Measurements from ENCODE around the gene MGA.

The MGA gene

GRCh38 chr15:41814534-41814933, 154.3 kb downstream of the MGA start:
- no peak for DNase-seq (ENCODE audit: low read depth)

GRCh38 chr15:41816788-41817187, 156.6 kb downstream of the MGA start:
- no peak for DNase-seq (ENCODE audit: low read depth)
- TF ChIP-seq CTCF (IDR thresholded peaks at IDR 0.05; ENCODE audit: low read depth, low read length, missing control alignments): no peak
- no peak overlapping the region for H3K4me3 ChIP-seq (ENCODE audit: low read depth, low read length)

More at GRCh38 chr15:41814534-41814933, 154.3 kb downstream of the MGA start:
- TF ChIP-seq CTCF (IDR thresholded peaks at IDR 0.05; ENCODE audit: low read depth, low read length, missing control alignments): no peak
- no peak overlapping the region for H3K4me3 ChIP-seq (ENCODE audit: low read depth, low read length)

- TF ChIP-seq CTCF (IDR thresholded peaks at IDR 0.05; ENCODE audit: low read depth, low read length, missing control alignments): no peak
- DNase-seq (ENCODE audit: low read depth): no peak
- H3K4me3 ChIP-seq (ENCODE audit: low read depth, low read length): no peak overlapping the region
Measured at GRCh38 chr15:41817327-41817726, 157.1 kb downstream of the MGA start.

- no peak for TF ChIP-seq CTCF (IDR thresholded peaks at IDR 0.05; ENCODE audit: low read depth, low read length, missing control alignments)
- H3K4me3 ChIP-seq (ENCODE audit: low read depth, low read length): no peak overlapping the region
- DNase-seq (ENCODE audit: low read depth): no peak
Measured at GRCh38 chr15:41817781-41818180, 157.6 kb downstream of the MGA start.

- H3K4me3 ChIP-seq (ENCODE audit: low read depth, low read length): no peak overlapping the region
- DNase-seq (ENCODE audit: low read depth): no peak
- no peak for TF ChIP-seq CTCF (IDR thresholded peaks at IDR 0.05; ENCODE audit: low read depth, low read length, missing control alignments)
Measured at GRCh38 chr15:41819455-41820050, 159.3 kb downstream of the MGA start.

- no peak for DNase-seq (ENCODE audit: low read depth)
- no peak for TF ChIP-seq CTCF (IDR thresholded peaks at IDR 0.05; ENCODE audit: low read depth, low read length, missing control alignments)
- H3K4me3 ChIP-seq (ENCODE audit: low read depth, low read length): no peak overlapping the region
Measured at GRCh38 chr15:41820791-41821423, 160.7 kb downstream of the MGA start.

GRCh38 chr15:41821831-41822230, 161.6 kb downstream of the MGA start:
- no peak for DNase-seq (ENCODE audit: low read depth)
- no peak for TF ChIP-seq CTCF (IDR thresholded peaks at IDR 0.05; ENCODE audit: low read depth, low read length, missing control alignments)
- no peak overlapping the region for H3K4me3 ChIP-seq (ENCODE audit: low read depth, low read length)

Data from GM12864 (cell line).